ENCODE results near the gene ZNF436.
"Not testable (repeated sequence)": the region's sequence is repeated elsewhere in the genome, so short reads cannot be mapped to it uniquely, and the experiment has no call there.

ZNF436 gene

DNA sequence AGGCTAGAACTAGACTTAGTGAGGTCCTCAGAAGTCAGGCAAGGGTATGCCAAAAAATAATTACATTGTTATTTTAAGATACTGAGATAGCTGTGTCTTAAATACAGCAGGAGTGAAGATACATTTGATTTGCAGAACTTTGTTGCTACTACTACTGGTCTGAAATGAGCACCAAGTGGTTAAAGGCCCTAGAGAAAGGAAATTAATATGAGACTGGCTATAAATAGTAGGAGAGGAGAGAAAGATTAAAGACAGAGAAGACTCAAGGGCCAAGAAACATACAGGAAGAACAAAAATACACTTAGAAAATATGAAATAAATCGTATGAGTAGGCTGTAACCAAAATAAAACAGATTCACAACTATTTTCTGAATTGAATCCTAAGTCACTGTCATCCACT, 46.9 kb downstream of the ZNF436 start:
- DNase-seq (ENCODE audit: low read depth in 2 of 2, low spot score in 1 of 2) = no peak

DNA sequence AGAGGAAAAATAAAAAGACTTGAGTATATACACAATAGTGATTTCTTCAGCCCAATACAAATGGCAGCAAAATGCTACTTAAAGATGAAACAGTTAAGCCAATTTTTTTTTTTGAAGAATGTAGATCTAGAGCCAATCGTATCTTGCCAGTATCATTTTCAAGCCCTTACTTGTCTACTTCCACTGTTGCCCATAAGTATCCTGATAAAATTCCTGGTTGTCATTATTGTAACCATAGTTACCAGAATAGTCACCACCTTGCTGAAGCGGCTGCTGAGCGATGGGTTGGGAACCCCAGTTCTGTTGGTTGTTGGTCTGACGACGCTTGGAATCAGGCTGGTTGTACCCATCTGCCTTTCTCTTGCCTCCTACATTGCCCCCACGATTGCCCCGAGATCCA, 59.4 kb downstream of the ZNF436 start:
- DNase-seq (ENCODE audit: low read depth in 2 of 2, low spot score in 1 of 2) = not testable (repeated sequence)

All from stimulated activated CD8-positive, alpha-beta memory T cell treated with anti-CD3 and anti-CD28 coated beads, Interleukin-4, amount 100 ng/mL, for 4 hours (primary cell).